ENCODE measurements around the gene CARMIL1.

DNA sequence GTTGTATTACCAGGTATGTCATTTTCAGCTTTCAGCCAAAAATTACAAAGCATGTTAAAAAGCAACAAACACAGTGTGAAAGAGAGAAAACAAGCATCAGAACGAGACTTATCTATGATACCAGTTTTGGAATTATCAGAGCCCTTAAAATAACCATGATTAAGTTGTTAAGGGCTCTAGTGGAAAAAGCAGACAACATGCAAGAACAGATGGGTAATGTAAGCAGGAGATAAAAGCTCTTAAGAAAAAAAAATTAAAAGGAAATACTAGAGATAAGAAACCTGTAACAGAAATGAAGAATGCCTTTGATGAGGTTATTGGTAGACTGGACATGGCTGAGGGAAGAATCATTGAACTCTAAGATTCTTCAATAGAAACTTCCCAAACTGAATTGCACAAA, 245.4 kb downstream of the CARMIL1 start:
- TF ChIP-seq CTCF (IDR thresholded peaks at IDR 0.05; ENCODE audit: low read depth, low read length): no peak
- TF ChIP-seq EZH2phosphoT487 (IDR thresholded peaks at IDR 0.05; ENCODE audit: low read depth): no peak
